CD4-positive, alpha-beta T cell treated with Interleukin-15 for 1 hour (primary cell): ENCODE data around the gene COPG2.
"Not testable (repeated sequence)": the region's sequence is repeated elsewhere in the genome, so short reads cannot be mapped to it uniquely, and the experiment has no call there.

Experiments used
- DNase-seq: peaks from one replicate; pipeline ENCODE4 v3.0.0-alpha.2; 2020

Gene COPG2

DNA sequence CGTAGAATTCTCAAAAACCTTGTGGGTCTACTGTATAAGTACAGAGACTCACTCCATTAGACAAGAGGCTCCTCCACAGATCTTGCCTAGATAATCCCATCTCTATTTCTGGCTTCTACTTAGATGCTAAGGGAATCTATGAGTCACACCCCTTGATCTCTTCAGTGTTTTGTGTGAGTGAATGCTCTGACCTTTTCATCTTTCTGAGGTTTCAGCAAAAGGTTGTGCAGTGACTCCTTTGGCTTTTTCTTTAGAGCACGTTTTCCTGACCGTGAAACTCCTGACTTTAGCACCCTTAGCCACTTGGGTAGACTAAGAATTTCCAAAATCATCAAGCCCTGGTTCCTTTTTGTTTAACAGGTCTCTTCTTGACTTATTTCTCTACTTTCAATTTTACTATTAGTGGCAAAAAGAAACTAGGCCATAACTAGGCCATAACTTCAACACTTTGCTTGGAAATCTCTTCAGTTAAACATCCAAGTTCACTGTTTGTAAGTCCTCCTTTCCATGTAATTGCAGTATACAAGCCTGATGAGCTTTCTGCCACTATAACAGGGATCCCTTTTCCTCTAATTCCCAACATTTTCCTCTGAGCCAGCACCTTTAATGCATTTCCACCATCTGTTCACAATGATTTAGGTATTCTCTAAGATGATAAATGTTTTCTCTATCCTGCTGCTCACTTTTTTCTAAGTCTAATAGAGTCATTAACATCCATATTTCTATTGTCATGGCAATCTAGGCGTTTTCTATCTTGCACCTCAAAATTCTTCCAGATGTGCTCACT, 19.4 kb downstream of the COPG2 start:
- DNase-seq: no peak

- no peak for DNase-seq
Measured at GRCh38 chr7:130648580-130648979, 20.0 kb downstream of the COPG2 start.

DNA sequence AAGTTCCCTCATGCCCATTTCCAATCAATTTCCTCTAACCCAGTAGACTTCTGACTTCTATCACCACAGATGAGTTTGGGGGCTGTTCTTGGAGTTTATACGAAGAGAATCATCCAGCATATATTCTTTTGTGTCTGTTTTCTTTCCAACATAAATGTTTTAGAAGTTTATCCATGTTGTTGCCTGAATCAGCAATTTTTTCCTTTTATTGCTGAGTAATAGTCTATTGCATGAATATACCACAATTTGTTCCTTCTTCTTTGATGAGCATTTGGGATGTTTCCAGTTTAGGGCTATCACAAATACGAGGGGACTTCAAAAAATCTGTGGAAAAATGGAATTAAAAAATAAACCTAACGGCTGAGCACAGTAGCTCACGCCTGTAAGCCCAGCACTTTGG, 26.2 kb downstream of the COPG2 start:
- no peak for DNase-seq

DNA sequence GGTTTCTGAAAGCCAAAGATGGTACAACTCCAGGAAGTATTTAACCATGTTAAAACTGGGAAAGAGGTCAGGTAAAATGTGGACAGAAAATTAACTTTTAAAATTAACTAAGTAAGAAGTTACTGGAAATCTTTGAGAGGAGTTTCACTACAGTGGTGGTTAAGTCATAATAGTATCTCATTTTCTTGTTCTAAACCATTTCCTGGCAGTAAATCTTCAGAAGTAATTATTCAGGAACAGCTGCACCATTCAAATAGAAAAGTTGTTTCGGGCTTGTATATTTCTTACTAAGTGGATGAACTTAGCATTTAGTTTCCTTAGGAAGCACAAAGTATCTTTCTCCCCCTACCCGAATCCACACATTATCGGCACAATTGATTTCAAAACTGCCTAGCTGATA, 27.1 kb downstream of the COPG2 start:
- no peak for DNase-seq

DNA sequence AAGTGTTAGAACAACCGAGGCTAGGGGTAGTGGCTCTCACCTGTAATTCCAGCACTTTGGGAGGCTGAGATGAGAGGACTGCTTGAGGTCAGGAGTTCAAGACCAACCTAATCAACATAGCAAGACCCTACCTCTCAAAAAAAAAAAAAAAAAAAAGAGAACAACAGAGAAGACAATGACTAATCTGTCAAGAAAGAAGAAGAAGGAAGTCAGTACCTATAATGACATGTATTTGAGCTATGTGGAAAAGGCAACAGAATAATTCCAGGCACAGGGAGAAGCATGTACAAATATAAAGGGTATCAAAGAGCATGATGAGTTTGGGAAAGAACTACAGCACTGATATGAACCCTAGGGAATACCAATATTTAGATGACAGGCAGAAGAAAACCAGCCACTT, 27.5 kb downstream of the COPG2 start:
- DNase-seq: no peak

- DNase-seq: no peak
Measured at GRCh38 chr7:130639388-130639787, 29.2 kb downstream of the COPG2 start.

DNA sequence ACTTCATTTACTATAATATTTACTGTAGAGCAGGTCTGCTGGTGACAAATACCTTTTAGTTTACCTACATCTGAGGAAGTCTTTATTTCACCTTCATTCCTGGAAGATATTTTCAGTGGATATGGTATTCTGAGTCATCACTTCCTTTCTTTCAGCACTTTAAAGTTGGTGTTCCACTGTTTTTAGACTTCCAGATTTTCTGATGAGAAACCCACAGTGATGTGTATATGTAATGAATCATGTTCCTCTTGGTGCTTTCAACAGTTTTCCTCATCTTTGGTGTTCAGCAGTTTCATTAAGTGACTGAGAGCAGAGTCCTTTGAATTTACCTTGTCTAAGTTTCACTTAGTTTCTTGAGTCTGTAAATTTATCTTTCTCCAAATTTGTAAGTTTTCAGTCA, 36.4 kb downstream of the COPG2 start:
- DNase-seq: no peak

DNA sequence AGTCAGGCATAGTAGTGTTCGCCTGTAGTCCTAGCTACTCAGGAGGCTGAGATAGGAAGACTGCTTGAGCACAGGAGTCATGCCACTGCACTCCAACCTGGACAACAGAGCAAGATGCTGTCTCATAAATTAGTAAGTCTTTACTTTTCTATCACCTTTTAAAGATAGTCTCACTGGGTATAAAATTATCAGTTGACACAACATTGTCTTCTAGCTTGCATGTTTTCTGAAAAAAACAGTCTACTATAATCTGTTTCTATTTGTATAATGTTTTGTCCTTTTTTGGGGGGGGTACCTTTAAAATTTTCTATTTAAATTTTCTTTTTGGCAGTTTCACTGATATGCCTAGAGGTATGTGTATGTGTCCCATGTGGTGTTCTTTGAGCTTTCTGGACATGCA, 39.6 kb downstream of the COPG2 start:
- DNase-seq: no peak

DNA sequence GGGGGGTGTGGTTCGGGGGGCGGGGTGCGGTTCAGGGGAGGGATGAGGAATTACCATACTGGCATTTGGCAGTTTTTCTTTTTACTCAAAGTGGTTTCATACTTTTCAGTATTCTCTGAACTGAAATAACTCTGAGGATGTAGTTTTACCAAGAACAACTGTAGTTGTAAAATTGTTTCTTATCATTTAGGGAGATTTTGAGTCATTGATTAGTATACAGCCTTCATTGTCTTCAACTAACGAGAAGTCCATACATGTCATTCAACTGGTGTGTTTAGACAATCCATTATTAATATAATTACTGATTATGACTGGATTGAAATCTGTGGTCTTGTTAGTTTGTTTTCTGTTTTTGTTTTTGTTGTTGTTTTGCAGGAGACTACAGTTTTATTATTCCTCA, 40.8 kb downstream of the COPG2 start:
- no peak for DNase-seq

DNA sequence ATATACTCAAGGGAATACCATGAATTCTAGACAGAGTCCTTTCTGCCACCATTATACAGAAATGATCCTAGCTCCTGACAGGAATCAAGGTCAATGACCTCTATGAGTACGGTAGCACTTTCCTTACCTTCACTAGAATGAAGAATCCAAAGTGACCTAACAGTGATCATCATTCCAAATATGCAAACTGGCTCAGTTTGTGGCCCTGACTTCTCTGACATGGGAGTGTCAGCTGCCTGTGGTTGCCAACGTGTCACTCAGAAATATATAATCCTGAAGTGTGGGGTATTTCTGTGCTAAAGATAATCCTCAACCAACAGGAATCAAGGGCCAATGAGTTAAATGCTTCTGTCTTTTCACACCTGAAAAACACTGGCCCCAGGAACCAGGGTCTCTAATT, 45.7 kb downstream of the COPG2 start:
- DNase-seq: no peak

GRCh38 chr7:130615583-130615982, 53.0 kb downstream of the COPG2 start:
- DNase-seq: no peak

DNA sequence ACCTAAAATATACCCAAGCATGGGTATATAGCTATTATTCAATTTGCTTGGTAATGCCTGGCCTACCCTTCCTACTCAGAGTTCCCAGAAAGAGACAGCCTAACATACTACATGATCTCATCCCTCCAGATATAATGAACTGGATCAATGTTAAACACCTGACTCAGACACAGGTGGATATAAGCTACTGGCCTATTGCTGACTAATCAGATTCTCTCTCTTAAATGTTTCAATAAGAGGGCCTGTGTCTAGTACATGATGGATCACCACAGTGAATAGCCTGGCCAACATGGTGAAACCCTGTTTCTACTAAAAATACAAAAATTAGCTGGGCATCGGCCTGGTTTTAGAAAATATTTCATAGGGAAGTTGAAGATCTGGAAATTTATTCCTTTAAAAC, 54.1 kb downstream of the COPG2 start:
- no peak for DNase-seq

- no peak for DNase-seq
Measured at GRCh38 chr7:130611218-130611617, 57.3 kb downstream of the COPG2 start.

DNA sequence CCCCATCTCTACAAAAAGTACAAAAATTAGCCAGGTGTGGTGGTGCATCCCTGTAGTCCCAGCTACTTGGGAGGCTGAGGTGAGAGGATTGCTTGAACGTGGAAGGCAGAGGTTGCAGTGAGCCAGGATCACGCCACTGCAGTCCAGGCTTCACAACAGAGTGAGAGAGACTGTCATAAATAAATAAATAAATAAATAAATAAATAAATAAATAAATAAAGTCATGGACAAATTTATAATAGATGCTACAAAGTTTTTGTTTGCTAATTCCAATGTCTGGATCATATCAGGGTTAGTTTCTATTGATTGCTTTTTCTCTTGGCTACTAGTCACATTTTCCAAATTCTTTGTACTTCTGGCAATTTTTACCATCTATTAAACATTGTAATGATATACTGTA, 61.5 kb downstream of the COPG2 start:
- DNase-seq: not testable (repeated sequence)

DNA sequence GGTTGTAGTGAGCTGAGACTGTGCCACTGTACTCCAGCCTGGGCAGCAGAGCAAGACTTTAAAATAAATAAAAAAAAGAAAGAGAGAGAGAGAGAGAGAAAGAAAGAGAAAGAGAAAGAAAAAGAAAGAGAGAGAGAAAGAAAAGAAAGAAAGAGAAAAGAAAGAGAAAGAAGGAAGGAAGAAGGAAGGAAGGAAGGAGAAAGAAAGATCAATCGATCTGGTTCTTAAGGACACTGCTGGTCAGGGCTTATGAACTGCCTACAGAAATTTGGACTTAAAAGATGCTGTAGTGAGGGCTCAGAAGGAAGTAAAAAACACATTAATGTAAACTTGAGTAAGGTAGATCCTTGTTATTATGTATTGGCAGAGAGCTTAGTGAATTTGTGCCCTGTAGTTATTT, 62.4 kb downstream of the COPG2 start:
- DNase-seq: no peak

- DNase-seq: no peak
Measured at GRCh38 chr7:130598056-130598455, 70.5 kb downstream of the COPG2 start.

- DNase-seq: no peak
Measured at GRCh38 chr7:130595986-130596385, 72.6 kb downstream of the COPG2 start.

DNA sequence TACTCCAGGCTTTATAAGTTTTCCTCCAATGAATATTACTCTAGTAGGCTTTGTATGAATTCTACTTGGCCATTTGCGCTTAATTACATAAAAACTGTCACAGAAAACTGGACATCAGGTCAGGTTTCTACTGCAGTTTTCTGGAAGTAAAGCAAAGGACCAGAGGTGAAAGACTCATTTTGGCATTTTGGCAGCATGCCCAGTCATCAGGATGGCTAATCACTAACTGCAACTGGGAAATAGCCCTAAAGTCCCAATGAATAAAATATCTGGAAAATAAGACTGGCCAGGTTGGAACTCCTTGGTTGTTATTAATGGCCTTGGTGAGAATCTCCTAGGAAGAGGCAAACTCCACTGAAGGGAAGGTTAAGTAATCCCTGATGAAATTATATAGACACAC, 75.5 kb downstream of the COPG2 start:
- DNase-seq: no peak

DNA sequence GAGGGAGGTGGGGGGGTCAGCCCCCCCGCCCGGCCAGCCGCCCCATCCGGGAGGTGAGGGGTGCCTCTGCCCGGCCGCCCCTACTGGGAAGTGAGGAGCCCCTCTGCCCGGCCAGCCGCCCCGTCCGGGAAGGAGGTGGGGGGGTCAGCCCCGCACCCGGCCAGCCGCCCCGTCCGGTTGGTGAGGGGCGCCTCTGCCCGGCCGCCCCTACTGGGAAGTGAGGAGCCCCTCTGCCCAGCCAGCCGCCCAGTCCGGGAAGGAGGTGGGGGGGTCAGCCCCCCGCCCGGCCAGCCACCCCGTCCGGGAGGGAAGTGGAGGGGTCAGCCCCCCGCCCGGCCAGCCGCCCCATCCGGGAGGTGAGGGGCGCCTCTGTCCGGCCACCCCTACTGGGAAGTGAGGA, 77.1 kb downstream of the COPG2 start:
- not testable (repeated sequence) for DNase-seq

GRCh38 chr7:130585932-130586331, 82.6 kb downstream of the COPG2 start:
- DNase-seq: not testable (repeated sequence)

- not testable (repeated sequence) for DNase-seq
Measured at GRCh38 chr7:130575110-130575509, 93.4 kb downstream of the COPG2 start.

DNA sequence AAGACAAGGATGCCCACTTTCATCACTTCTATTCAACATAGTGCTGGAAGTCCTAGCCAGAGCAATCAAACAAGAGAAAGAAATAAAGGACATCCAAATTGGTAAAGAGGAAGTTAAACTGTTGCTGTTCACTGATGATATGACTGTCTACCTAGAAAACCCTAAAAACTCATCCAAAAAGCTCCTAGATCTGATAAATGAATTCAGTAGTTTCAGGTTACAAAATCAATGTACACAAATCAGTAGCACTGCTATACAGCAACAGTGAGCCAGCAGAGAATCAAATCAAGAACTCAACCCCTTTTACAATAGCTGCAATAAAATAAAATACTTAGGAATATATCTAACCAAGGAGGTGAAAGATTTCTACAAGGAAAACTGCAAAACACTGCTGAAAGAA, 98.4 kb downstream of the COPG2 start:
- DNase-seq: not testable (repeated sequence)

- no peak for DNase-seq
Measured at GRCh38 chr7:130566898-130567280, 101.7 kb downstream of the COPG2 start.

- no peak for DNase-seq
Measured at GRCh38 chr7:130566168-130566897, 102.2 kb downstream of the COPG2 start.

DNA sequence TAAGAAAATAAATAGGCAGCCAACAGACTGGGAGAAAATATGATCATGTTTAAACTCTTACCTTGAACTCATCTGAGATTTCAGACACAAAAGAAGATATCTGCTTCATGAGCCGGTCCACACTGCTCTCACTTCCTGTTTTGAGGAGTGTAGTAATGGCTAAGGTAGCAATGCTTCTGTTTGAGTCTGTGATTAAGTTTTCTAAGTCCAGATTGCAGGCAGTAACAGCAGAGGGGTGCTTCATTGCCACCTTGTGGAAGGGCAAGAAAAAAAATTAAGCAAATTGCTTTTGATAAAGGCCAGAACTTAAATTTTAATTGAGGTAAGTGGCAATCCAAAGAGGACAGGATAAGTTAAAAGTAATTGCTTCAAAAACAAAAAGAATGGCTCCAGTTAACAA, 107.6 kb downstream of the COPG2 start:
- no peak for DNase-seq
